Measurements from ENCODE around the gene ASF1A. TPM values are rescaled to one million over a fixed set of nuclear protein-coding genes. Genes with fewer than 3 reads are reported as not detected.

ASF1A gene
- total and polyA plus RNA-seq, 2 experiments from 2014 or later: 25.4 to 72.2 TPM

- H3K4me3 ChIP-seq: no peak overlapping the region
- peaks cover 21% of the 10 kb centered on the region for H3K4me1 ChIP-seq (ENCODE audit: insufficient read depth)
- no peak overlapping the region for H3K4me3 Mint-ChIP-seq
- ATAC-seq: no peak
- H3K4me1 Mint-ChIP-seq: peaks cover 32% of the 10 kb centered on the region
- no peaks in the 10 kb centered on the region for H3K36me3 ChIP-seq (ENCODE audit: insufficient read depth)
- no peaks in the 10 kb centered on the region for H3F3A ChIP-seq (replicated peaks; ENCODE audit: low read depth)
- no peaks in the 10 kb centered on the region for H3K9me3 Mint-ChIP-seq
- peaks cover 50% of the 10 kb centered on the region for H3K79me2 ChIP-seq (replicated peaks; ENCODE audit: insufficient read depth)
- H3K27ac ChIP-seq (ENCODE audit: low read depth): no peak overlapping the region
- TF ChIP-seq STAT1 (IDR thresholded peaks at IDR 0.05; ENCODE audit: unreplicated experiment): no peak
- no peak for TF ChIP-seq ETS1 (IDR thresholded peaks at IDR 0.05)
- TF ChIP-seq, protein P1, sequence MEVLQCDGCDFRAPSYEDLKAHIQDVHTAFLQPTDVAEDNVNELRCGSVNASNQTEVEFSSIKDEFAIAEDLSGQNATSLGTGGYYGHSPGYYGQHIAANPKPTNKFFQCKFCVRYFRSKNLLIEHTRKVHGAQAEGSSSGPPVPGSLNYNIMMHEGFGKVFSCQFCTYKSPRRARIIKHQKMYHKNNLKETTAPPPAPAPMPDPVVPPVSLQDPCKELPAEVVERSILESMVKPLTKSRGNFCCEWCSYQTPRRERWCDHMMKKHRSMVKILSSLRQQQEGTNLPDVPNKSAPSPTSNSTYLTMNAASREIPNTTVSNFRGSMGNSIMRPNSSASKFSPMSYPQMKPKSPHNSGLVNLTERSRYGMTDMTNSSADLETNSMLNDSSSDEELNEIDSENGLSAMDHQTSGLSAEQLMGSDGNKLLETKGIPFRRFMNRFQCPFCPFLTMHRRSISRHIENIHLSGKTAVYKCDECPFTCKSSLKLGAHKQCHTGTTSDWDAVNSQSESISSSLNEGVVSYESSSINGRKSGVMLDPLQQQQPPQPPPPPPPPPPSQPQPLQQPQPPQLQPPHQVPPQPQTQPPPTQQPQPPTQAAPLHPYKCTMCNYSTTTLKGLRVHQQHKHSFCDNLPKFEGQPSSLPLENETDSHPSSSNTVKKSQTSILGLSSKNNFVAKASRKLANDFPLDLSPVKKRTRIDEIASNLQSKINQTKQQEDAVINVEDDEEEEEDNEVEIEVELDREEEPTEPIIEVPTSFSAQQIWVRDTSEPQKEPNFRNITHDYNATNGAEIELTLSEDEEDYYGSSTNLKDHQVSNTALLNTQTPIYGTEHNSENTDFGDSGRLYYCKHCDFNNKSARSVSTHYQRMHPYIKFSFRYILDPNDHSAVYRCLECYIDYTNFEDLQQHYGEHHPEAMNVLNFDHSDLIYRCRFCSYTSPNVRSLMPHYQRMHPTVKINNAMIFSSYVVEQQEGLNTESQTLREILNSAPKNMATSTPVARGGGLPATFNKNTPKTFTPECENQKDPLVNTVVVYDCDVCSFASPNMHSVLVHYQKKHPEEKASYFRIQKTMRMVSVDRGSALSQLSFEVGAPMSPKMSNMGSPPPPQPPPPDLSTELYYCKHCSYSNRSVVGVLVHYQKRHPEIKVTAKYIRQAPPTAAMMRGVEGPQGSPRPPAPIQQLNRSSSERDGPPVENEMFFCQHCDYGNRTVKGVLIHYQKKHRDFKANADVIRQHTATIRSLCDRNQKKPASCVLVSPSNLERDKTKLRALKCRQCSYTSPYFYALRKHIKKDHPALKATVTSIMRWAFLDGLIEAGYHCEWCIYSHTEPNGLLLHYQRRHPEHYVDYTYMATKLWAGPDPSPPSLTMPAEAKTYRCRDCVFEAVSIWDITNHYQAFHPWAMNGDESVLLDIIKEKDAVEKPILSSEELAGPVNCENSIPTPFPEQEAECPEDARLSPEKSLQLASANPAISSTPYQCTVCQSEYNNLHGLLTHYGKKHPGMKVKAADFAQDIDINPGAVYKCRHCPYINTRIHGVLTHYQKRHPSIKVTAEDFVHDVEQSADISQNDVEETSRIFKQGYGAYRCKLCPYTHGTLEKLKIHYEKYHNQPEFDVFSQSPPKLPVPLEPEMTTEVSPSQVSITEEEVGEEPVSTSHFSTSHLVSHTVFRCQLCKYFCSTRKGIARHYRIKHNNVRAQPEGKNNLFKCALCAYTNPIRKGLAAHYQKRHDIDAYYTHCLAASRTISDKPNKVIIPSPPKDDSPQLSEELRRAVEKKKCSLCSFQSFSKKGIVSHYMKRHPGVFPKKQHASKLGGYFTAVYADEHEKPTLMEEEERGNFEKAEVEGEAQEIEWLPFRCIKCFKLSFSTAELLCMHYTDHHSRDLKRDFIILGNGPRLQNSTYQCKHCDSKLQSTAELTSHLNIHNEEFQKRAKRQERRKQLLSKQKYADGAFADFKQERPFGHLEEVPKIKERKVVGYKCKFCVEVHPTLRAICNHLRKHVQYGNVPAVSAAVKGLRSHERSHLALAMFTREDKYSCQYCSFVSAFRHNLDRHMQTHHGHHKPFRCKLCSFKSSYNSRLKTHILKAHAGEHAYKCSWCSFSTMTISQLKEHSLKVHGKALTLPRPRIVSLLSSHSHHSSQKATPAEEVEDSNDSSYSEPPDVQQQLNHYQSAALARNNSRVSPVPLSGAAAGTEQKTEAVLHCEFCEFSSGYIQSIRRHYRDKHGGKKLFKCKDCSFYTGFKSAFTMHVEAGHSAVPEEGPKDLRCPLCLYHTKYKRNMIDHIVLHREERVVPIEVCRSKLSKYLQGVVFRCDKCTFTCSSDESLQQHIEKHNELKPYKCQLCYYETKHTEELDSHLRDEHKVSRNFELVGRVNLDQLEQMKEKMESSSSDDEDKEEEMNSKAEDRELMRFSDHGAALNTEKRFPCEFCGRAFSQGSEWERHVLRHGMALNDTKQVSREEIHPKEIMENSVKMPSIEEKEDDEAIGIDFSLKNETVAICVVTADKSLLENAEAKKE (CRISPR knock-in tag; IDR thresholded peaks at IDR 0.05): no peak
- no peak for TF ChIP-seq JUNB (IDR thresholded peaks at IDR 0.05; ENCODE audit: unreplicated experiment)
- TF ChIP-seq EZH2phosphoT487 (IDR thresholded peaks at IDR 0.05; ENCODE audit: unreplicated experiment): no peak
- TF ChIP-seq ZNF114 (CRISPR knock-in tag; IDR thresholded peaks at IDR 0.05): no peak
- TF ChIP-seq CTCF (conservative IDR thresholded peaks at IDR 0.05; ENCODE audit: low read depth in 2 of 2): no peak
- no peak for TF ChIP-seq REST (IDR thresholded peaks at IDR 0.05; ENCODE audit: unreplicated experiment)
- no peak for DNase-seq (ENCODE audit: low spot score)
- no peak overlapping the region for H3K27ac Mint-ChIP-seq
- no peaks in the 10 kb centered on the region for H3K9me2 ChIP-seq (ENCODE audit: insufficient read depth)
- no peaks in the 10 kb centered on the region for H3K36me3 Mint-ChIP-seq (ENCODE audit: low read depth)
- H3K27me3 ChIP-seq (ENCODE audit: insufficient read depth): no peaks in the 10 kb centered on the region
- peaks cover 2% of the 10 kb centered on the region for H3K27me3 Mint-ChIP-seq (ENCODE audit: insufficient read depth, low read depth, poor library complexity)
- no peaks in the 10 kb centered on the region for H4K20me1 ChIP-seq (replicated peaks; ENCODE audit: insufficient read depth)
- H3K4me2 ChIP-seq: no peak overlapping the region
- H2AFZ ChIP-seq: no peak overlapping the region
Observed at GRCh38 chr6:118886641-118887040, 7.3 kb upstream of the ASF1A start.
